A549 (cell line): Measurements from ENCODE around the gene CYB5D1. TPM values are rescaled to one million over a fixed set of nuclear protein-coding genes. Genes with fewer than 3 reads are reported as not detected.

Experiments used
- ATAC-seq, 2 experiments: fragments of 200-7000 bp in 1 of 2; fragments of >200 bp in 1 of 2; cut with Nextera tagmentation in 1 of 2; cut with Tn5 transposase in 1 of 2; 3 replicates each; pipeline versions ENCODE4 v1.8.0 to v1.9.1; 2018 to 2020; ENCODE audit warnings: mild to moderate bottlenecking in 1 of 2, moderate library complexity in 1 of 2
- CTCF ChIA-PET: fragments of 300-600 bp; sonication (Branson Sonifier 250); formaldehyde crosslinking; extraction: SDS; loops from one replicate; lab custom pipeline; 2021; ENCODE audit warnings: antibody characterized with exemption, inconsistent platforms; lab: Yijun Ruan, JAX
- POLR2A ChIA-PET: fragments of 350-600 bp; formaldehyde crosslinking; extraction: SDS; loops from one replicate; lab custom pipeline; 2021; ENCODE audit warnings: antibody characterized with exemption, inconsistent platforms; lab: Yijun Ruan, JAX
- DNase-seq, 2 experiments: peaks; one replicate each; pipeline versions ENCODE4 v3.0.0 to v3.0.0-alpha.2; 2011 to 2016; ENCODE audit warnings: low read depth in 1 of 2, low spot score in 1 of 2
- FAIRE-seq: peaks from 2 replicates; lab custom pipeline; 2011; peaks lifted over from hg19 to GRCh38; lab: Jason Lieb, UNC
- H3K27ac ChIP-seq, 2 experiments: fragments of >200 bp; sonication (Bioruptor Twin); formaldehyde crosslinking; 3 replicates each; pipeline ENCODE4 v1.5.1; 2016 to 2017
- H3K4me1 ChIP-seq: fragments of >200 bp; sonication (Bioruptor Twin); formaldehyde crosslinking; 3 replicates; pipeline ENCODE4 v1.6.1; 2016
- H3K4me2 ChIP-seq: fragments of >200 bp; sonication (Bioruptor Twin); formaldehyde crosslinking; 3 replicates; pipeline ENCODE4 v1.6.1; 2016
- H3K4me3 ChIP-seq: fragments of >200 bp; sonication (Bioruptor Twin); formaldehyde crosslinking; 3 replicates; pipeline ENCODE4 v1.5.1; 2016
- H3K9me3 ChIP-seq: fragments of >200 bp; sonication (Bioruptor Twin); formaldehyde crosslinking; 3 replicates; pipeline ENCODE4 v1.6.1; 2016
- ATOH8 ChIP-seq: fragments of 250-450 bp; sonication (Bioruptor Pico); IDR thresholded peaks from 2 replicates; pipeline ENCODE4 v1.5.0; 2020; ENCODE audit warnings: low read depth, mild to moderate bottlenecking, moderate library complexity
- CBX8 ChIP-seq: fragments of 200-600 bp; sonication (generic); IDR thresholded peaks from 2 replicates; pipeline ENCODE4 v1.6.1; 2016
- CEBPB ChIP-seq, 2 experiments: fragments of >200 bp in 1 of 2; sonication (Bioruptor Twin) in 1 of 2; formaldehyde crosslinking in 1 of 2; IDR thresholded peaks; 2 replicates each; pipeline ENCODE4 v1.6.1; 2012 to 2016
- CTCF ChIP-seq: fragments of >200 bp; sonication (Bioruptor Twin); formaldehyde crosslinking; IDR thresholded peaks from 3 replicates; pipeline ENCODE4 v1.5.1; 2016
- FOSB ChIP-seq: fragments of 250-450 bp; sonication (Bioruptor Pico); IDR thresholded peaks from 2 replicates; pipeline ENCODE4 v1.5.0; 2020; ENCODE audit warnings: mild to moderate bottlenecking, moderate library complexity
- FOSL2 ChIP-seq, 2 experiments: fragments of 450-650 bp in 1 of 2; fragments of >200 bp in 1 of 2; sonication (Bioruptor Twin) in 1 of 2; formaldehyde crosslinking; IDR thresholded peaks; 2 replicates each; pipeline versions ENCODE4 v1.5.0 to v1.6.1; 2016 to 2020; ENCODE audit warnings: mild to moderate bottlenecking in 1 of 2, moderate library complexity in 1 of 2
- GATA3 ChIP-seq: IDR thresholded peaks from 2 replicates; pipeline ENCODE4 v1.6.1; 2012; ENCODE audit warnings: borderline replicate concordance
- HEYL ChIP-seq: fragments of 250-450 bp; sonication (Bioruptor Pico); IDR thresholded peaks from 2 replicates; pipeline ENCODE4 v1.8.0; 2021; ENCODE audit warnings: mild to moderate bottlenecking, moderate library complexity
- HOXB5 ChIP-seq: fragments of 250-450 bp; sonication (Bioruptor Pico); IDR thresholded peaks from 2 replicates; pipeline ENCODE4 v1.5.0; 2020; ENCODE audit warnings: mild to moderate bottlenecking, moderate library complexity
- KDM1A ChIP-seq: fragments of 200-600 bp; sonication (generic); IDR thresholded peaks from 2 replicates; pipeline ENCODE4 v1.6.1; 2016; ENCODE audit warnings: low read depth, mild to moderate bottlenecking
- PBX3 ChIP-seq: IDR thresholded peaks from 2 replicates; pipeline ENCODE4 v1.6.1; 2012
- PHF8 ChIP-seq: fragments of 200-600 bp; sonication (generic); IDR thresholded peaks from 2 replicates; pipeline ENCODE4 v1.6.1; 2016; ENCODE audit warnings: low read depth, mild to moderate bottlenecking, antibody characterized with exemption, moderate library complexity, borderline replicate concordance
- POLR2A ChIP-seq: IDR thresholded peaks from 2 replicates; pipeline ENCODE4 v1.6.1; 2012; ENCODE audit warnings: mild to moderate bottlenecking, low read length
- POLR2AphosphoS2 ChIP-seq: conservative IDR thresholded peaks from 2 replicates; pipeline ENCODE4 v1.6.1; 2012; ENCODE audit warnings: low read length, improper control_type of control experiment, inconsistent platforms
- RARB ChIP-seq: fragments of 250-450 bp; sonication (Bioruptor Pico); IDR thresholded peaks from 2 replicates; pipeline ENCODE4 v1.8.0; 2021; ENCODE audit warnings: mild to moderate bottlenecking, moderate library complexity
- RNF2 ChIP-seq: fragments of 200-600 bp; sonication (generic); IDR thresholded peaks from 2 replicates; pipeline ENCODE4 v1.6.1; 2016; ENCODE audit warnings: low read depth, mild to moderate bottlenecking, antibody characterized with exemption, moderate library complexity, borderline replicate concordance
- SREBF2 ChIP-seq: fragments of 450-650 bp; IDR thresholded peaks from 2 replicates; pipeline ENCODE4 v1.6.1; 2014; ENCODE audit warnings: mild to moderate bottlenecking, moderate library complexity
- TFCP2L1 ChIP-seq: fragments of 250-450 bp; sonication (Bioruptor Pico); IDR thresholded peaks from 2 replicates; pipeline ENCODE4 v1.5.0; 2021; ENCODE audit warnings: mild to moderate bottlenecking
- TP53 ChIP-seq: fragments of 250-450 bp; sonication (Bioruptor Pico); IDR thresholded peaks from 2 replicates; pipeline ENCODE4 v1.5.0; 2021; ENCODE audit warnings: mild to moderate bottlenecking, moderate library complexity
- ZC3H11A ChIP-seq: fragments of 450-650 bp; IDR thresholded peaks from 2 replicates; pipeline ENCODE4 v1.6.1; 2014; ENCODE audit warnings: antibody characterized with exemption, mild to moderate bottlenecking
- ZNF302 ChIP-seq: fragments of 250-450 bp; sonication (Bioruptor Pico); IDR thresholded peaks from 2 replicates; pipeline ENCODE4 v1.9.0; 2021; ENCODE audit warnings: inconsistent platforms, mild to moderate bottlenecking, moderate library complexity
- WGBS: methylation state at CpG from one replicate; pipeline ENCODE4 v1.1.6; 2017; ENCODE audit errors: missing lambda C conversion rate; 5-methylcytosine and 5-hydroxymethylcytosine counted together
- polyA plus RNA-seq, 4 experiments: library from polyadenylated mRNA; depleted of rRNA in 3 of 4; stranded (reverse); fragments of >200 nt; fragmentation: RNase III in 1 of 4; extraction: RNeasy Plus Mini Kit Qiagen cat#74134 plus additional on column Dnase treatment in 1 of 4; gene quantifications; 2 replicates in 3 of 4; 3 replicates in 1 of 4; pipeline ENCODE4 v1.2.3, GENCODE V29; 2011 to 2017
- TF ChIP-seq, protein P1 (sequence below): fragments of 250-450 bp; sonication (Bioruptor Pico); IDR thresholded peaks from 2 replicates; pipeline ENCODE4 v1.5.0; 2021; ENCODE audit warnings: mild to moderate bottlenecking, moderate library complexity, borderline replicate concordance
- TF ChIP-seq, protein P2 (sequence below): IDR thresholded peaks from 2 replicates; pipeline ENCODE4 v1.6.1; 2012; ENCODE audit warnings: low read depth, borderline replicate concordance

The CYB5D1 gene
- polyA plus RNA-seq, 2 of the 4 experiments (the other 2 are of a cell fraction), result 20.4 to 28.2 TPM

- Histone ChIP-seq H3K4me2 (peak overlapping the region; percentile 99), H3K27ac (peak overlapping the region; percentile 91 to 98), H3K4me3 (peak overlapping the region; percentile 69), H3K9me3 (no peaks in the 10 kb centered on the region), H3K4me1 (peaks cover 29% of the 10 kb centered on the region)
- CTCF ChIA-PET, result interaction anchor here (1.0 to 2.9 kb wide), 14 partner anchors 11 to 143 kb away, joined by 3 to 48 read pairs (median 10); partner anchors contain the start of gene KDM6B
- WGBS, result 33% methylated on average over 29 of the region's 29 CpGs
- ATAC-seq, result no peak; a peak in 2 of 6 replicates
- POLR2A ChIA-PET, result interaction anchor here (0.6 to 2.7 kb wide), 22 partner anchors 10 to 372 kb away, joined by 3 to 65 read pairs (median 5); partner anchors contain the start of genes CHD3, CNTROB, KDM6B and POLR2A
- FAIRE-seq, result no peak
- TF ChIP-seq FOSB, result 0 out of 2 replicates have a peak, but pooled peaks have one; percentile 57
- 0 out of 2 replicates have a peak, but pooled peaks have one; percentile 1 for TF ChIP-seq POLR2A
- TF ChIP-seq RARB (CRISPR knock-in tag), result no peak
- TF ChIP-seq POLR2AphosphoS2, result peak; percentile 82; the same call in 1 of the 2 replicates
- TF ChIP-seq ATOH8 (CRISPR knock-in tag), result 0 out of 2 replicates have a peak, but pooled peaks have one; percentile 16
- TF ChIP-seq FOSL2 (IDR thresholded peaks at IDR 0.05), result no peak
- TF ChIP-seq FOSL2 (CRISPR knock-in tag; IDR thresholded peaks at IDR 0.05), result no peak
- no peak for DNase-seq
Measured at GRCh38 chr17:7856011-7856810, 1.6 kb upstream of the CYB5D1 start.

- CTCF ChIA-PET, result interaction anchor here (0.5 to 2.9 kb wide), 35 partner anchors 12 to 674 kb away, joined by 3 to 48 read pairs (median 4); partner anchors contain the start of genes KDM6B and WRAP53
- POLR2A ChIA-PET, result interaction anchor here (0.5 to 2.7 kb wide), 39 partner anchors 9 to 373 kb away, joined by 3 to 65 read pairs (median 5); partner anchors contain the start of genes CHD3, CNTROB, KDM6B and MPDU1
- FAIRE-seq (peak; percentile 100), DNase-seq (peak; percentile 95 to 100), ATAC-seq (peak; percentile 74 to 88)
- peak within 1 kb of the TSS; percentile 91 to 98 for H3K27ac ChIP-seq
- peak within 1 kb of the TSS; percentile 99 for H3K4me2 ChIP-seq
- under 1% methylated on average over 43 of the region's 64 CpGs for WGBS
- peak within 1 kb of the TSS; percentile 69 for H3K4me3 ChIP-seq
- H3K4me1 ChIP-seq, result peaks cover 23% of the 10 kb centered on the region
- H3K9me3 ChIP-seq, result no peaks in the 10 kb centered on the region
- TF ChIP-seq POLR2A (peak; percentile 55), TFCP2L1 (CRISPR knock-in tag) (peak; percentile 14; the same call in 1 of the 2 replicates), GATA3 (no peak; the same call in 1 of the 2 replicates), TP53 (CRISPR knock-in tag) (no peak), HEYL (CRISPR knock-in tag) (no peak), ATOH8 (CRISPR knock-in tag) (no peak), HOXB5 (CRISPR knock-in tag) (peak; percentile 74; the same call in 1 of the 2 replicates), FOSB (peak; percentile 68; the same call in 1 of the 2 replicates), ZNF302 (CRISPR knock-in tag) (no peak), CBX8 (no peak), CTCF (peak; percentile 40), KDM1A (no peak), POLR2AphosphoS2 (0 out of 2 replicates have a peak, but pooled peaks have one; percentile 37), CEBPB (IDR thresholded peaks at IDR 0.05) (peak in 1 of 2 experiments; percentile 38; a peak in 1 of 4 replicates), PHF8 (peak; percentile 77; the same call in 1 of the 2 replicates), ZC3H11A (no peak), SREBF2 (no peak), RNF2 (0 out of 2 replicates have a peak, but pooled peaks have one; percentile 56), PBX3 (peak; percentile 66), FOSL2 (IDR thresholded peaks at IDR 0.05) (no peak), FOSL2 (CRISPR knock-in tag; IDR thresholded peaks at IDR 0.05) (peak; percentile 8; the same call in 1 of the 2 replicates)
- TF ChIP-seq, protein P1, sequence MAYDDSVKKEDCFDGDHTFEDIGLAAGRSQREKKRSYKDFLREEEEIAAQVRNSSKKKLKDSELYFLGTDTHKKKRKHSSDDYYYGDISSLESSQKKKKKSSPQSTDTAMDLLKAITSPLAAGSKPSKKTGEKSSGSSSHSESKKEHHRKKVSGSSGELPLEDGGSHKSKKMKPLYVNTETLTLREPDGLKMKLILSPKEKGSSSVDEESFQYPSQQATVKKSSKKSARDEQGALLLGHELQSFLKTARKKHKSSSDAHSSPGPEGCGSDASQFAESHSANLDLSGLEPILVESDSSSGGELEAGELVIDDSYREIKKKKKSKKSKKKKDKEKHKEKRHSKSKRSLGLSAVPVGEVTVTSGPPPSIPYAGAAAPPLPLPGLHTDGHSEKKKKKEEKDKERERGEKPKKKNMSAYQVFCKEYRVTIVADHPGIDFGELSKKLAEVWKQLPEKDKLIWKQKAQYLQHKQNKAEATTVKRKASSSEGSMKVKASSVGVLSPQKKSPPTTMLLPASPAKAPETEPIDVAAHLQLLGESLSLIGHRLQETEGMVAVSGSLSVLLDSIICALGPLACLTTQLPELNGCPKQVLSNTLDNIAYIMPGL, result no peak
- TF ChIP-seq, protein P2, sequence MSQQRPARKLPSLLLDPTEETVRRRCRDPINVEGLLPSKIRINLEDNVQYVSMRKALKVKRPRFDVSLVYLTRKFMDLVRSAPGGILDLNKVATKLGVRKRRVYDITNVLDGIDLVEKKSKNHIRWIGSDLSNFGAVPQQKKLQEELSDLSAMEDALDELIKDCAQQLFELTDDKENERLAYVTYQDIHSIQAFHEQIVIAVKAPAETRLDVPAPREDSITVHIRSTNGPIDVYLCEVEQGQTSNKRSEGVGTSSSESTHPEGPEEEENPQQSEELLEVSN, result peak; percentile 75; the same call in 1 of the 2 replicates
Measured at GRCh38 chr17:7856811-7857712, 741 bp upstream of the CYB5D1 start, which contains the start of gene NAA38. NAA38 (minus strand) TSS chr17:7857559; CDS start chr17:7857463, 96 bp downstream.
